Panc1 (cell line): Measurements from ENCODE around the gene IL19.

Experiments used
- TF ChIP-seq, protein P1 (sequence below): fragments of 450-650 bp; IDR thresholded peaks from 2 replicates; pipeline ENCODE4 v1.5.1; 2017; ENCODE audit warnings: mild to moderate bottlenecking
- TF ChIP-seq, protein P2 (sequence below), 2 experiments: IDR thresholded peaks; 2 replicates each; pipeline ENCODE4 v1.6.1; 2011 to 2012; ENCODE audit warnings: low read depth in 2 of 2, control low read depth in 1 of 2, low read length in 1 of 2, mild to moderate bottlenecking in 1 of 2, moderate library complexity in 1 of 2; ENCODE audit not compliant: insufficient read depth in 1 of 2

DNA sequence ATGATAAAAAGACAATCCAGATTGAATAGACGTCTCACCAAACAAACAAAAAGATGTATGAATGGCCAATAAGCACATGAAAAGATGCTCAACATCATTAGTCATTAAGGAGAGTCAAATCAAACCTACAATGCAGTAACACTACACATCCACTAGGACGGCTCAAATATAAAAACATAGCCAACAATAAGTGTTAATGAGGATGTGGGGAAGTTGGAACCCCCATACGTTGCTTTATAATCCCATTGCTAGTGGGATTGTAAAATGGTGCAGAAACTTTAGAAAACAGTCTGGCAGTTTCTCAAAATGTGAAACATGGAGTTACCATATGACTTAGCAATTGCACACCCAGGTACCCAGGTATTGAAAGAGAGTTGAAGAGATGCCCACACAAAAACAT lies 112.0 kb downstream of the IL19 start:
- TF ChIP-seq, protein P1, sequence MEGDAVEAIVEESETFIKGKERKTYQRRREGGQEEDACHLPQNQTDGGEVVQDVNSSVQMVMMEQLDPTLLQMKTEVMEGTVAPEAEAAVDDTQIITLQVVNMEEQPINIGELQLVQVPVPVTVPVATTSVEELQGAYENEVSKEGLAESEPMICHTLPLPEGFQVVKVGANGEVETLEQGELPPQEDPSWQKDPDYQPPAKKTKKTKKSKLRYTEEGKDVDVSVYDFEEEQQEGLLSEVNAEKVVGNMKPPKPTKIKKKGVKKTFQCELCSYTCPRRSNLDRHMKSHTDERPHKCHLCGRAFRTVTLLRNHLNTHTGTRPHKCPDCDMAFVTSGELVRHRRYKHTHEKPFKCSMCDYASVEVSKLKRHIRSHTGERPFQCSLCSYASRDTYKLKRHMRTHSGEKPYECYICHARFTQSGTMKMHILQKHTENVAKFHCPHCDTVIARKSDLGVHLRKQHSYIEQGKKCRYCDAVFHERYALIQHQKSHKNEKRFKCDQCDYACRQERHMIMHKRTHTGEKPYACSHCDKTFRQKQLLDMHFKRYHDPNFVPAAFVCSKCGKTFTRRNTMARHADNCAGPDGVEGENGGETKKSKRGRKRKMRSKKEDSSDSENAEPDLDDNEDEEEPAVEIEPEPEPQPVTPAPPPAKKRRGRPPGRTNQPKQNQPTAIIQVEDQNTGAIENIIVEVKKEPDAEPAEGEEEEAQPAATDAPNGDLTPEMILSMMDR, result no peak
- TF ChIP-seq, protein P2, sequence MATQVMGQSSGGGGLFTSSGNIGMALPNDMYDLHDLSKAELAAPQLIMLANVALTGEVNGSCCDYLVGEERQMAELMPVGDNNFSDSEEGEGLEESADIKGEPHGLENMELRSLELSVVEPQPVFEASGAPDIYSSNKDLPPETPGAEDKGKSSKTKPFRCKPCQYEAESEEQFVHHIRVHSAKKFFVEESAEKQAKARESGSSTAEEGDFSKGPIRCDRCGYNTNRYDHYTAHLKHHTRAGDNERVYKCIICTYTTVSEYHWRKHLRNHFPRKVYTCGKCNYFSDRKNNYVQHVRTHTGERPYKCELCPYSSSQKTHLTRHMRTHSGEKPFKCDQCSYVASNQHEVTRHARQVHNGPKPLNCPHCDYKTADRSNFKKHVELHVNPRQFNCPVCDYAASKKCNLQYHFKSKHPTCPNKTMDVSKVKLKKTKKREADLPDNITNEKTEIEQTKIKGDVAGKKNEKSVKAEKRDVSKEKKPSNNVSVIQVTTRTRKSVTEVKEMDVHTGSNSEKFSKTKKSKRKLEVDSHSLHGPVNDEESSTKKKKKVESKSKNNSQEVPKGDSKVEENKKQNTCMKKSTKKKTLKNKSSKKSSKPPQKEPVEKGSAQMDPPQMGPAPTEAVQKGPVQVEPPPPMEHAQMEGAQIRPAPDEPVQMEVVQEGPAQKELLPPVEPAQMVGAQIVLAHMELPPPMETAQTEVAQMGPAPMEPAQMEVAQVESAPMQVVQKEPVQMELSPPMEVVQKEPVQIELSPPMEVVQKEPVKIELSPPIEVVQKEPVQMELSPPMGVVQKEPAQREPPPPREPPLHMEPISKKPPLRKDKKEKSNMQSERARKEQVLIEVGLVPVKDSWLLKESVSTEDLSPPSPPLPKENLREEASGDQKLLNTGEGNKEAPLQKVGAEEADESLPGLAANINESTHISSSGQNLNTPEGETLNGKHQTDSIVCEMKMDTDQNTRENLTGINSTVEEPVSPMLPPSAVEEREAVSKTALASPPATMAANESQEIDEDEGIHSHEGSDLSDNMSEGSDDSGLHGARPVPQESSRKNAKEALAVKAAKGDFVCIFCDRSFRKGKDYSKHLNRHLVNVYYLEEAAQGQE (IDR thresholded peaks at IDR 0.05; ENCODE audit: insufficient read depth in 1 of 2, low read depth in 2 of 2, low read length in 1 of 2), result no peak
